Measurements from ENCODE around the gene MT1X.

Gene MT1X

GRCh38 chr16:56726926-56727325, 44.7 kb downstream of the MT1X start:
- H3K27ac ChIP-seq (ENCODE audit: low read depth in 2 of 2, low read length in 2 of 2): no peak overlapping the region

GRCh38 chr16:56728027-56728426, 45.8 kb downstream of the MT1X start:
- Histone ChIP-seq H3K9me3 (ENCODE audit: control insufficient read depth in 2 of 2, low read length in 2 of 2) (no peaks in the 10 kb centered on the region), H3K4me3 (ENCODE audit: low read length in 2 of 2) (no peak overlapping the region), H3K4me1 (ENCODE audit: control insufficient read depth in 2 of 2, insufficient read depth in 2 of 2, low read length in 2 of 2) (peaks cover 13 to 14% of the 10 kb centered on the region in 2 donors), H3K9ac (ENCODE audit: low read depth in 1 of 2, low read length in 2 of 2) (no peak overlapping the region), H3K36me3 (ENCODE audit: control insufficient read depth in 2 of 2, insufficient read depth in 2 of 2, low read length in 2 of 2) (no peaks in the 10 kb centered on the region), H3K27me3 (ENCODE audit: control insufficient read depth in 2 of 2, insufficient read depth in 2 of 2, low read length in 2 of 2) (no peaks in the 10 kb centered on the region), H3K27ac (ENCODE audit: low read depth in 2 of 2, low read length in 2 of 2) (no peak overlapping the region)

More at GRCh38 chr16:56726926-56727325, 44.7 kb downstream of the MT1X start:
- no peak overlapping the region for H3K4me3 ChIP-seq (ENCODE audit: low read length in 2 of 2)
- no peaks in the 10 kb centered on the region for H3K36me3 ChIP-seq (ENCODE audit: control insufficient read depth in 2 of 2, insufficient read depth in 2 of 2, low read length in 2 of 2)
- no peaks in the 10 kb centered on the region for H3K9me3 ChIP-seq (ENCODE audit: control insufficient read depth in 2 of 2, low read length in 2 of 2)
- peaks cover 13 to 14% of the 10 kb centered on the region in 2 donors for H3K4me1 ChIP-seq (ENCODE audit: control insufficient read depth in 2 of 2, insufficient read depth in 2 of 2, low read length in 2 of 2)
- H3K9ac ChIP-seq (ENCODE audit: low read depth in 1 of 2, low read length in 2 of 2): no peak overlapping the region
- no peaks in the 10 kb centered on the region for H3K27me3 ChIP-seq (ENCODE audit: control insufficient read depth in 2 of 2, insufficient read depth in 2 of 2, low read length in 2 of 2)

- Histone ChIP-seq H3K4me3 (ENCODE audit: low read length in 2 of 2) (peak overlapping the region; percentile 82 to 91), H3K9me3 (ENCODE audit: control insufficient read depth in 2 of 2, low read length in 2 of 2) (no peaks in the 10 kb centered on the region), H3K4me1 (ENCODE audit: control insufficient read depth in 2 of 2, insufficient read depth in 2 of 2, low read length in 2 of 2) (peaks cover 13 to 14% of the 10 kb centered on the region in 2 donors)
Observed at GRCh38 chr16:56728980-56729734, 46.9 kb downstream of the MT1X start.

GRCh38 chr16:56729735-56730662, 47.7 kb downstream of the MT1X start, which contains the start of gene NUP93:
Gene NUP93 (plus strand): TSS chr16:56730129. CDS start chr16:56748248, 18,119 bp downstream.
- Histone ChIP-seq H3K27me3 (ENCODE audit: control insufficient read depth in 2 of 2, insufficient read depth in 2 of 2, low read length in 2 of 2) (no peaks in the 10 kb centered on the region), H3K36me3 (ENCODE audit: control insufficient read depth in 2 of 2, insufficient read depth in 2 of 2, low read length in 2 of 2) (no peaks in the 10 kb centered on the region), H3K9ac (ENCODE audit: low read depth in 1 of 2, low read length in 2 of 2) (peak within 1 kb of the TSS; percentile 86), H3K27ac (ENCODE audit: low read depth in 2 of 2, low read length in 2 of 2) (peak within 1 kb of the TSS; percentile 83 to 86), H3K4me3 (ENCODE audit: low read length in 2 of 2) (peak within 1 kb of the TSS; percentile 87 to 91), H3K4me1 (ENCODE audit: control insufficient read depth in 2 of 2, insufficient read depth in 2 of 2, low read length in 2 of 2) (peaks cover 13 to 14% of the 10 kb centered on the region in 2 donors), H3K9me3 (ENCODE audit: control insufficient read depth in 2 of 2, low read length in 2 of 2) (no peaks in the 10 kb centered on the region)

More at GRCh38 chr16:56728980-56729734, 46.9 kb downstream of the MT1X start:
- Histone ChIP-seq H3K27ac (ENCODE audit: low read depth in 2 of 2, low read length in 2 of 2) (peak overlapping the region; percentile 83 to 86), H3K9ac (ENCODE audit: low read depth in 1 of 2, low read length in 2 of 2) (peak overlapping the region; percentile 73 to 86), H3K27me3 (ENCODE audit: control insufficient read depth in 2 of 2, insufficient read depth in 2 of 2, low read length in 2 of 2) (no peaks in the 10 kb centered on the region), H3K36me3 (ENCODE audit: control insufficient read depth in 2 of 2, insufficient read depth in 2 of 2, low read length in 2 of 2) (no peaks in the 10 kb centered on the region)

GRCh38 chr16:56732366-56732765, 50.1 kb downstream of the MT1X start:
- H3K9ac ChIP-seq (ENCODE audit: low read depth in 1 of 2, low read length in 2 of 2): no peak overlapping the region
- no peak overlapping the region for H3K4me3 ChIP-seq (ENCODE audit: low read length in 2 of 2)
- no peaks in the 10 kb centered on the region for H3K36me3 ChIP-seq (ENCODE audit: control insufficient read depth in 2 of 2, insufficient read depth in 2 of 2, low read length in 2 of 2)
- peaks cover 13 to 14% of the 10 kb centered on the region in 2 donors for H3K4me1 ChIP-seq (ENCODE audit: control insufficient read depth in 2 of 2, insufficient read depth in 2 of 2, low read length in 2 of 2)
- no peaks in the 10 kb centered on the region for H3K9me3 ChIP-seq (ENCODE audit: control insufficient read depth in 2 of 2, low read length in 2 of 2)
- H3K27ac ChIP-seq (ENCODE audit: low read depth in 2 of 2, low read length in 2 of 2): no peak overlapping the region
- H3K27me3 ChIP-seq (ENCODE audit: control insufficient read depth in 2 of 2, insufficient read depth in 2 of 2, low read length in 2 of 2): no peaks in the 10 kb centered on the region

- no peak overlapping the region for H3K27ac ChIP-seq (ENCODE audit: low read depth in 2 of 2, low read length in 2 of 2)
- no peaks in the 10 kb centered on the region for H3K9me3 ChIP-seq (ENCODE audit: control insufficient read depth in 2 of 2, low read length in 2 of 2)
- no peak overlapping the region for H3K4me3 ChIP-seq (ENCODE audit: low read length in 2 of 2)
- peaks cover 13 to 14% of the 10 kb centered on the region in 2 donors for H3K4me1 ChIP-seq (ENCODE audit: control insufficient read depth in 2 of 2, insufficient read depth in 2 of 2, low read length in 2 of 2)
- H3K36me3 ChIP-seq (ENCODE audit: control insufficient read depth in 2 of 2, insufficient read depth in 2 of 2, low read length in 2 of 2): no peaks in the 10 kb centered on the region
- H3K9ac ChIP-seq (ENCODE audit: low read depth in 1 of 2, low read length in 2 of 2): no peak overlapping the region
- no peaks in the 10 kb centered on the region for H3K27me3 ChIP-seq (ENCODE audit: control insufficient read depth in 2 of 2, insufficient read depth in 2 of 2, low read length in 2 of 2)
Observed at GRCh38 chr16:56732832-56733231, 50.6 kb downstream of the MT1X start.

Data from mucosa of rectum (tissue), 2 donors.